ENCODE data around the gene CPNE2.

GRCh38 chr16:57092786-57093411, 516 bp downstream of the CPNE2 start:
- TF ChIP-seq CTCF (IDR thresholded peaks at IDR 0.05) (peak in 3 of 4 experiments; percentile 39 to 83 (median 45)), POLR2A (IDR thresholded peaks at IDR 0.05) (no peak)

All from uterus (tissue), 2 donors.